ENCODE data around the gene C10orf53. TPM values are rescaled to one million over a fixed set of nuclear protein-coding genes. Genes with fewer than 3 reads are reported as not detected.

The C10orf53 gene
- total RNA-seq, 4 donors from 2014 or later, result not detected

DNA sequence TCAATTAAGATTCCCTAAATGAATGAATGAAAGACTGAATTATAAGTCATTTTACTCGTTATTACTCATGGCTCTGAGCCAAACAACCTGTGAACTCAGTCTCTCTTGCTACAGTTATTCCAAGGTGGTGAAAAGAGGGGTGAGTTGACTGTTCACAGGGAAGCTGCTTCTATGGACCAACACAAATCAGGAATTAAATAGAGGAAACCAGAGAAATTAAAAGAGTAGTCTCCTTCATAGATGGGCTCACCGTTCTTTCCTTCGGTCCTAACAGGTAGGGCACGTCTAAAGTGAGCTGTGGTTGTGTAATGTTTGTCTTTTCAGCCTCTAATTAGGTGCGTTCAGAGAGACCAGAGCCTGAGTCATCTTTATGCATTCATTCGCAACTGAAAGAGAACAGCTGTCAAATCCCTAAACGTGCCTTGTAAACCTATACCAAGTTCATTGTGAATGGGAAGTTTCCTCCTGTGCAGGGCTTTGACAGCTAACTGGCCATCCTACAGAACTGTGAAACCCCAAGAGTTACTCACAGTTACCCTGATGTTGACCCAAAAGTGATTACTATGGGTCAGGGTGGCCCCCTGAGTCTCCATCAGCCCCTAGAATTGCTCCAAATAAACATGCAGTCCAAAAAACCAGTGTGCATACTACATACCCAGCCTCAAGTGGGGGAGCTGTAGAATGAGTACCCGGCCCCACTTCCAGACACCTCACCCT, 18.2 kb upstream of the C10orf53 start:
- Histone ChIP-seq H3K36me3 (no peaks in the 10 kb centered on the region), H3K27ac (no peak overlapping the region), H3K9me3 (peaks cover 0 to 26% (median 0%) of the 10 kb centered on the region in 4 donors), H3K4me3 (no peak overlapping the region), H3K27me3 (no peaks in the 10 kb centered on the region), H3K4me1 (no peaks in the 10 kb centered on the region)
- TF ChIP-seq EP300 (IDR thresholded peaks at IDR 0.05) (no peak), POLR2A (IDR thresholded peaks at IDR 0.05) (no peak)
- TF ChIP-seq, protein P1, sequence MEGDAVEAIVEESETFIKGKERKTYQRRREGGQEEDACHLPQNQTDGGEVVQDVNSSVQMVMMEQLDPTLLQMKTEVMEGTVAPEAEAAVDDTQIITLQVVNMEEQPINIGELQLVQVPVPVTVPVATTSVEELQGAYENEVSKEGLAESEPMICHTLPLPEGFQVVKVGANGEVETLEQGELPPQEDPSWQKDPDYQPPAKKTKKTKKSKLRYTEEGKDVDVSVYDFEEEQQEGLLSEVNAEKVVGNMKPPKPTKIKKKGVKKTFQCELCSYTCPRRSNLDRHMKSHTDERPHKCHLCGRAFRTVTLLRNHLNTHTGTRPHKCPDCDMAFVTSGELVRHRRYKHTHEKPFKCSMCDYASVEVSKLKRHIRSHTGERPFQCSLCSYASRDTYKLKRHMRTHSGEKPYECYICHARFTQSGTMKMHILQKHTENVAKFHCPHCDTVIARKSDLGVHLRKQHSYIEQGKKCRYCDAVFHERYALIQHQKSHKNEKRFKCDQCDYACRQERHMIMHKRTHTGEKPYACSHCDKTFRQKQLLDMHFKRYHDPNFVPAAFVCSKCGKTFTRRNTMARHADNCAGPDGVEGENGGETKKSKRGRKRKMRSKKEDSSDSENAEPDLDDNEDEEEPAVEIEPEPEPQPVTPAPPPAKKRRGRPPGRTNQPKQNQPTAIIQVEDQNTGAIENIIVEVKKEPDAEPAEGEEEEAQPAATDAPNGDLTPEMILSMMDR (IDR thresholded peaks at IDR 0.05), result no peak
- WGBS, 2 donors, result 55 to 58% methylated on average over 8 of the region's 8 CpGs
- DNase-seq (ENCODE audit: low spot score in 2 of 2), result no peak

DNA sequence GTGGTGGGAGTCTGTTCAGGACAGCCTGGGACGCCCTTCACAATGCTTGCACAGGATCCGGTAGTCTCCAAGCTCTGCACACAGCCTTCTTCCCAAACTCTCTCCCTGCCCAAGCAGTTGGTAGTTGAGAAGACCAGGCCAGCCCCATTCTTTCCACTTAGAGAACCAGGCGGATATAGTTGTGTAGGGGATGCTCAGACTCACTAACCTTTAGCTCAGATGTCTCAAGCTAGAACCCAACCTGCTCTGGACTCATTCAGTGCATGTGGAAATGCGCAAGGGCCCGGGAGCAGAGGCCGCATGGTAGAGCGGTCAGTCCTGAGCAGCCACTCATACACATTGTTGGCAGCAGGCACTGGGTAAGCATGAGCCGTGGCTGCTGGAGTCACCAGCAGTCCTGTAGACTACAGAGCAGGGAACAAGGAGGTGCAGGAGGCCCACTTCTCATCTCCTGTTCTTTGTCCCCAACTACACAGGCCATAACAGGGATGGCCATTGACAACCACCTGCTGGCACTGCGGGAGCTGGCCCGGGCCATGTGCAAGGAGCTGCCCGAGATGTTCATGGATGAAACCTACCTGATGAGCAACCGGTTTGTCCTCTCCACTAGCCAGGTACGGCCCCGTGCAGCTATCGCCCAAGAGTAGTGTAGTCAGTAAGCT, 17.2 kb upstream of the C10orf53 start:
- no peak overlapping the region for H3K27ac ChIP-seq
- peaks cover 0 to 26% (median 0%) of the 10 kb centered on the region in 4 donors for H3K9me3 ChIP-seq
- 84 to 87% methylated on average over 14 to 15 of the region's 15 CpGs for WGBS, 2 donors
- H3K27me3 ChIP-seq, result no peaks in the 10 kb centered on the region
- DNase-seq (ENCODE audit: low spot score in 2 of 2), result no peak
- no peak overlapping the region for H3K4me3 ChIP-seq
- no peaks in the 10 kb centered on the region for H3K4me1 ChIP-seq
- no peak for TF ChIP-seq POLR2A (IDR thresholded peaks at IDR 0.05)
- no peak for TF ChIP-seq EP300 (IDR thresholded peaks at IDR 0.05)
- TF ChIP-seq, protein P1 (IDR thresholded peaks at IDR 0.05), result no peak
- no peaks in the 10 kb centered on the region for H3K36me3 ChIP-seq

DNA sequence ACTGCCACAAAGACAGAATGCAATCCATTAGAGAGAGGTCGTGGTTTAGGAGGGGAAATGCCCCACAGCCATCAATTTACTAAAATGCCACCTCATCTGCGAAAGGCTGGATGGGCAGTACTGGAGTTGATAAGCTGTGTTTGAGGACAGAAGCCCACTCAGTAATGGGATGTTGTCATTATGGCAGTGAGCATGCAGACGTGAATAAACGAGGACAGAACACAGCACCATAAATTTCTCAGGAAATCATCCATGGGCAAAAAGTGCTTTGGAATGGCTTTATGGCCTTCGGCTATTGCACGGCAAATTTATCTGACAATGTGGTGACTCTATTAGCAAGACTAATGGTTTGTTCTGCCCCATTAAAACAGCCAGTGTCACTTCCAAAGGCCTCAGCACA, 15.9 kb upstream of the C10orf53 start:
- Histone ChIP-seq H3K36me3 (no peaks in the 10 kb centered on the region), H3K4me3 (no peak overlapping the region), H3K9me3 (peaks cover 0 to 19% (median 0%) of the 10 kb centered on the region in 4 donors), H3K4me1 (no peaks in the 10 kb centered on the region), H3K27me3 (no peaks in the 10 kb centered on the region), H3K27ac (no peak overlapping the region)
- no peak for DNase-seq (ENCODE audit: low spot score in 2 of 2)
- TF ChIP-seq POLR2A (IDR thresholded peaks at IDR 0.05), result no peak
- TF ChIP-seq, protein P1 (IDR thresholded peaks at IDR 0.05), result no peak
- no peak for TF ChIP-seq EP300 (IDR thresholded peaks at IDR 0.05)
- WGBS, 2 donors, result 14 to 26% methylated on average over 6 of the region's 6 CpGs

DNA sequence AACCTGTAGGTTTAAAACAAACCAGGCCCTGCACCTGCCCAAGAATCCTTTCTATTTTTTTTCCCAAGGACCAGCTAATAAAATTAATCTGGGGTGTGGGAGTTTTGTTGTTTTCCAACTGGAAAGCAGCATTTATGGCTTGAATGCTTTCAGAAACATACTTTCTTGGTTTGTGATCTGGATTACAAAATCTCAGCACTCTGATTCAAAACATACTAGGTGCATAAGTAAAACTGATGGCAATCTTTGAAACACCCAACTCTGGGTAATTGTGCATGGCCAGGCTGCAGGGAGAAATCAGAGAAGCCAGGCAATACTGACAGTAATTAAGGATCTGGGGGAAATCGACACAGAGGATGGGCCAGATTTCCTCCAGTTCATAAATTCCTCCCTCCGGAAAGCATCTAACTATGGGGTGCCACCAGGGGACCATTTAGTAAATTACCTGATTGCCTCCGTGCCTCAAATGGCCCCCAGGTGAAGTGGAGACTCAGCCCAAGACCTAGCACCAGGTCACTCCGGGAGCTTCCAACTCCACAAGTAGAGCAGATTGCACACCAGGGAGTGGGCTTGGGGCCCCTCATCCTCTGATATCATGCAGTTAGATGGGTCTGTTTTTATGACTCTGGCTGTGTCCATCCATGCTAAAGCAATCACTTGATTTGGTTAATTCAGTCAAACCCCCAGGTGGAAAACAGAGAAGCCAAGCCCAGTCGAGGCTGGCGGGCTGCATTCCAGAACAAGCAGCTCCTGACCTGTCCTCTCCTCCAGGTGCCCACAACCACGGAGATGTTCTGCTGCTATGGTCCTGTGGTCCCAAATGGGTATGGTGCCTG, 15.2 kb upstream of the C10orf53 start:
- TF ChIP-seq EP300 (IDR thresholded peaks at IDR 0.05) (no peak), POLR2A (IDR thresholded peaks at IDR 0.05) (no peak)
- TF ChIP-seq, protein P1 (IDR thresholded peaks at IDR 0.05), result no peak
- no peak for DNase-seq (ENCODE audit: low spot score in 2 of 2)
- WGBS, 2 donors, result 26 to 31% methylated on average over 7 of the region's 7 CpGs
- H3K4me3 ChIP-seq, result no peak overlapping the region
- peaks cover 0 to 13% (median 0%) of the 10 kb centered on the region in 4 donors for H3K9me3 ChIP-seq
- no peak overlapping the region for H3K27ac ChIP-seq
- no peaks in the 10 kb centered on the region for H3K27me3 ChIP-seq
- H3K4me1 ChIP-seq, result no peaks in the 10 kb centered on the region
- no peaks in the 10 kb centered on the region for H3K36me3 ChIP-seq

Measured in tibial nerve (tissue), 4 donors.